ENCODE measurements around the gene SOBP.

SOBP gene

DNA sequence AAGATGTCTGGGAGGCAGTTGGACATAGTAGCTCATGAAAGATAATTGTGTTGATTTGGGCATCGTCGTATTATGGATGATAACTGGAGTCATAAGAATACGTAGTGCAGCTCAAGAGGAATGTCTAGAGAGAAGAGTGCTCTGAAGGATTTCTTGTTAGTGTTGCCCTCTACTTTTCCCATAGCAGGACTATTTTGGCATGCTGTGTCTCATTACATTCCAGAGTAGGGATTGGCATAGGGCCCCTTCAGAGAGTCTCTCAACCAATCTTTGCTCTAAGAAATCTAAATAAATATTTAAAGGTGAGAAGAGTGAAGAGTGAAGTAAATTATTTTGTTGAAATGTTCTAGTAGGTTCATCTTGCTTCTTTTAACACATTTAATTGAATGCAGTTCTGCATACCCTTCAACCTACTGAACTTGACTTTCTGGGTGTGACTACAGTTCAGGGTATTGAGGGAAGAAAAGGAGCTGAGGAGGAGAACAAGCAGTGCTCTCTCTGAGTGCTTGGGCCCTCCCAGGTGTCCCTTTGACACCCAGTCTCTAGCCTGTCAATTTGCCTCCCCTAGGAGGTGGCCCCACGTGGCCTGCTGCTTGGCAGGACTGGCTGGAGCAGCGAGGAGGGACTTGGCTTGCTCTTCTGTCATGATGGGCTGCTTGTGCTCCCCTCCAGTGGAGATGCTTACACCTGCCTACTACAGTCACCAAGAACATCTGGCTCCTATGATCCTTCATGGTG is 33.3 kb downstream of the SOBP start:
- DNase-seq = no peak

DNA sequence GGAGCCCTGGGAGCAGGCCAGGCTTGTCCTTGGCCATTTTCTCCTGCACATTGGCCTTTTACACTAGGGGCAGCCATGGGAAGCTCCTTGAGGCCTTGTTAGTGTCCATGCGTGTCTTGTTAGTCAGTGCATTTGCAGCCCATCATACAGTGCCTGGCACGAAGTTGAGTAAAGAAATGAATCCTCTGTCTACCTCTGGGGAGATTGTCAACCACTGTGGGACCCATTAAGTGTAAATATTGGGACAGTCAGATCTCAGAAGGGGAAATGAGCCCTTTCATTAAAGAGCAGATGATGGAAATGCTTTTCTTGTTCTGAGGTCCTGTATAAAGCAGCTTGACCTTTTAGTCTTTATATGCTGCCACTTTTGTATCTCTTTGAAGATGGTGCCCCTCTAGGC is 33.9 kb downstream of the SOBP start:
- no peak for DNase-seq

DNA sequence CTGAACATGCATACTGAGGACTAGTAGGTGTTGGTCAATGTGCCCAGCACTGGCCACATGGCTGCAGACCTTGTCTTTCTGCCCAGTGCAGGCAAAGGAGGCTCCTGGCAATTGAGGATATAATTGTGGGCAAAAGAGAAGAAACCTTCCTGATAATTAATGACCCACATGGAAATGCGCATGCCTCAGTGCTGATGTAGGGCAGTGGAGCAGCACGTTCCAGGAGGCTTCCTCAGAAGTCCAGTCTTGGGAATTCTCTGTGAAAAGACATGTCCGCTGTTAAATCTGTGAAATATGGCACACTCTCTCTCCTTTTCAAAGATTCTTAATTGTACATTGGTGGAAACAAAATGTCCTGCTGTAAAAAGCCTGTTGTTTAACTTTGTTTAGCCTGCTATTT is 34.7 kb downstream of the SOBP start:
- DNase-seq = no peak

DNA sequence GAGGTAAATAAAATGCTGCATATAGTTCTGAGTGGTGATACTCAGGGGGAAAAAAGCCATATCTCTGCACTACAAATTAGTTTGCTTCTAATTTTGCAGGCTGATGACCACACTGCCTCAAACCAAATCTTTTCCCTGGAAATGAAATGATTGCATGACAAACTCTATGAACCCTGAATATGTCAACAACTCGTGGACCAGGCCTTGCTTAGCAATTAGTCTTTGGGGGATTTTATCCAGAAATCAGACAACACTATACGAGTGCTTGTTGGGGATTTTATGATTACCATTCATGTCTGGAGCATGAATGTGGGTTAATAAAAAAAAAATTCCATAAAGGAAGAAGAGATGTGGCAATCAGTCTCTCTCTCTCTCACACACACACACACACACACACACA is 42.0 kb downstream of the SOBP start:
- DNase-seq = no peak

DNA sequence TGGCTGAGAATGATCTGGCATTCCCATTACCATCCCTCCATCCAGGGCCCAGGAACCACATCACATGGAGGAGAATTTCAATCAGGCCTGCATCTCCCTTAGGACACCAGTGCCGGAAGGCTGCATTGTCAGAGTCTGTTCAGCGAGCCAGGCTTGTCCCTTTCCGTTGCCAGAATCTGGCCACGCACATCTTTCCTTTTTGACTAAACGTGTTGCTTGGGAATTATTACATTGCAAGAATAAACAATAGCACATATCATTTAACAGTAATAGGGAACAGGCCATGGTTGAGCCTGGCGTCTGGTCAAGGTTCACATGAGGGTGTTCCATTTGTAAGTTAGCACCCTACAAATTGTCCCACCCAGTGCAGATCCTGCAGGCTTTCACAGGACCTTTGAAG is 42.8 kb downstream of the SOBP start:
- no peak for DNase-seq

DNA sequence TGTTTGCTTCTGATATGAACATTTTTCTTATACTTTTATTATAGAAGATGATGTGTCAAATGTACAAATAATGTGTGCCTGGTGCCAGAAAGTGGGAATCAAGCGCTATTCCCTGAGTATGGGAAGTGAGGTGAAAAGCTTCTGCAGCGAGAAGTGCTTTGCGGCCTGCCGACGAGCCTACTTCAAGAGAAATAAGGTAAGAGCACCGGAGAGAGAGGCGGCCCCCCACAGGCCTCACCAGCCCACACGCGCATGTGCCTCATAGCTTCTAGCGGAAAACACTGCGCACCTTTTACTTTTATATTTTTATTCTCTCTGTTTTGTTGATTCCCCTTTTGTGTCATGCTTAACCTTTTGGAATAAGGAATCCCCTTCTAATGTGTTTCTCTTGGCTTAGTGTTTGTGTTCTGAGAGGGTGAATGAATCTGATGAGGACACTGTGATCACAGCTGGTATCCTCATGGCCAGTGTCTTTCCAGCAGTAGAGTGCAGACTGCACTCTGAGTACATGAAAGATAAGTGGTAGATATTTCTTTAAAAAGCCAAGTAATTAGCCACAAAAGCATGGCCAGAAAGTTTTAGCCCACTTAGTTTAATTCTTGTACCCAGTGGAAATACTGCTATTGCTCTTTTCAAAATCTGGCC is 43.6 kb downstream of the SOBP start:
- DNase-seq = no peak

DNA sequence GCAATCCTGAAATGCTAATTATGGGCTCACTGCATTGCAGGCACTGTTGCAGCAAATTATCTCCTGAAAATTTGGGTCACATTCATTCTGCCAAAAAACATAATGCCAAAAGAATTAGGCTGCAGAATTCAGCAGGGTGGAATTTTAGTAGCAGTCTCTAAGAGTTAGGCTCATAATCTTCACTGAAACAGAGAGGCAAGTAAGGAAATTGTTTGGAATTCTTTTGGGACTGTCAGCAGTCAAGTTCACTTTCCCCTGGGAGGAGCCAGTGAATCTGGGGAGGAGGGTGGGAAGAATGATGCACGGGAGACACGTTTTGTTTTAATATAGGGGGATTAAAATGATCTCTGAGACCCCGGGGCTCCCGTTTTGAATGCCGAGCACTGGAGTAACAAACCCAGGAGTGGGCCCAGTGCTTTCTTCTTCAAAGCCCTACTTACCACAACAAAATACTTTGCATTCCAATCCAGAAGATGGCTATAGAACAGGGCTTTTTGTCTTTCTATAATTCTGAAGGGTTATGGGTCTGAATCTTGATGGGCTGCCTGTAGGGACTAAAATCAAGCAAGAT is 44.7 kb downstream of the SOBP start:
- no peak for DNase-seq

DNA sequence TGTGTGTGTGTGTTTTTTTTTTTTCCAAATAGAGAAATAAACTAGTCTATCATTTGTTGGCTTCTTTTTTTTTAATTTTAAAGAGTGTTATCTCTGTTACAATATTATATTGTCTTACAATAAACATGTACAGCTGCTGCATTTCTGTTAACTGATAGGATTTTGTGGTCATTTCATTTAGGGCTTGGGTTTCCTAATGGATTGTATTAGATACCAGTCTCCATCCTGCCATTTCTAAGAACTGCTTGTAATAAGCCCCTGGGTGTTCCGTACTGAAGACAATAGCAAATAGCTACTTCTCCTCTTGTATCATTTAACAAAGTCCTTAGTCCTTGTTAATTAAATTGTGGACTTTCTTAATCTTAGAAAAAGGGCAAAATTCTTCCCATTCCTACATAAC is 45.7 kb downstream of the SOBP start:
- no peak for DNase-seq

DNA sequence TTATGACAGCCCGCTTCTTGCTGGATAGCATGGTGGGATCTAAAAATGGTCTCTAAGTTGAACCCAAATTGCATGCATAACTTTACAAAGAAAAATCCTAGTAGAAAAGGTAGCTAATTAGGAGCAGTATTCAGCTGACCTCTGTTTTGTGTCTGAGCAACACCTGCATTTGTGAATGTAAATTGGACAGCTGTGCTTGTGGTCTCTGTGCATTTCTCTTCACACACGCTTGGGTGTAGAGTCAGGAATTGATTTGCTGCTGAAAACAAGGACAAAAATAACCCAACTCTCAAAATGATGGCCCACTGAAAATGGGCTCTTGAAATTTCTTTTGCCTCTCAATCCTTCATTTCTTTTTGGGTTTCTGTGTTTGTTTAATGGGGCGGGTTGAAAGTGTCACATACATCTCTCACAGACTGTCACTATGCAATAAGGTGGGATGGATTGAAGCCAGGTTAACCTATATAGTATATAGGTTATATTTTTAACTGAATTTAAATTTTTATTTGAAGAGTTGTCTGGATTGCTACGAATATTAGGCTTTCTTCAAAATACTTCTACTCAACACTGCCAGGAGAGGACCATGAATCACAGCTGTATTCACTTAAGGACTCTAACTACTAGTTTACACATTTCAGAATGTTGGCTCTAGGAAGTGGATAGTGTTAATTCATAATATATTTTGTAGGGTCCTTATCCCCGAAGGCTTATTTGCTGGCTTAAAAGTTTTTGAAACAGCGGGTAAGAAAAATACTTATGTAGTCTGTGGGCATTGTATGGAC is 46.5 kb downstream of the SOBP start:
- no peak for DNase-seq

DNA sequence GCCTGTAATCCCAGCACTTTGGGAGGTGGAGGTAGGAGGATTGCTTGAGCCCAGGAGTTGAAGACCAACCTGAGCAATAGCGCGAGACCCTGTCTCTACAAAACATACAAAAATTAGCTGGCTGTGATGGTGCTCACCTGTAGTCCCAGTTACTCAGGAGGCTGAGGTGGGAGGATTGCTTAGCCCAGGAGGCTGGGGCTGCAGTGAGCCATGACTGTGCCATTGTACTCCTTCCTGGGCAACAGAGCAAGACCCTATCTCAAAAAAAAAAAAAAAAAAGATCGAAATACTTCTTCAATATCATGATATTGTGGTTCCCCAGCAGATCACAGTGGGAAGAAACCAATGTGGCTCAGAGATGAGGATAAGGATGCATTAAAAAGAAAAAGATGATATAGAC is 47.6 kb downstream of the SOBP start:
- DNase-seq = no peak

DNA sequence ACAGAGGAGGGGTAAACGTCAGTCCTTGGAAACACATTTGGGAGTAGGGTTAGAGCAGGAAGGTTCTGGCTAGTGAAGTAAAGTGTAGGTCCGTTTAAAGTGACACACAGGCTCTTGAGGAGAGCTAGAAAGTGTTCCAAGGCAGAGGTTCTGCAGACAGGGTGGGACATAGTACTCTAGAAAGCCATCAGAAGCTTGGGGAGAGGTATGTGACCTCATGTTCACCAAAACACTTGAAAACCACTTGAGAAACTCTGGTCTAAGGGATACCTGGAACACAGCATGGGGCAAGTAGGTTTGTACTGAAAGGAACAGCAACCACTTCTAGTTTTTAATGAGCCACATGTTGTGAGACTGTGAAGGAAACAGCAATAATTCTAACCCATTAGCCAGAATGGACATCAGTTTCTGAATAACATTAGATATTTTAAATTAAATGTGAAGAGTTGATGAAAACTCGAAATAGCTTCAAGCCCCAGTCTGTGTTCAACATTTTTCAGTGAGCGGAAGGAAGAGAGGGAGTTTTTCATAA is 49.0 kb downstream of the SOBP start:
- no peak for DNase-seq

DNA sequence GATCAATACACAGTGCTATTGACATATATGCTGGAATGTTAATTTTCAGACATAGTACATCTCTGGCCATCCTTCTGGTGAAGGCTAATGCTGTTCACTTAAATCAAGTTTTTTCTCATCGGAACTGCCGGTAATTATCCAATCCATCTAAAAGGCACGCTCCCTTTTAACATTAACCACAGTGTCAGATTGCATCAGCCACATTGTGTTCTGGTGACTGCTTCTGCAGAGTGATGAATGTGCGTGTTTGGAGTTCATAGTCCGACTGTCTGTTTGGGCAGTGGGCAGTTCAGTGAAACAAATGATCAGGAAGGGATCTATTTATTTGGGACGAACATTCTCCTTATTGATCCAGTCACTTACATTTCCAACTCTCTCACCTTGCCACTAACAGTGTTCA is 49.5 kb downstream of the SOBP start:
- DNase-seq = no peak

DNA sequence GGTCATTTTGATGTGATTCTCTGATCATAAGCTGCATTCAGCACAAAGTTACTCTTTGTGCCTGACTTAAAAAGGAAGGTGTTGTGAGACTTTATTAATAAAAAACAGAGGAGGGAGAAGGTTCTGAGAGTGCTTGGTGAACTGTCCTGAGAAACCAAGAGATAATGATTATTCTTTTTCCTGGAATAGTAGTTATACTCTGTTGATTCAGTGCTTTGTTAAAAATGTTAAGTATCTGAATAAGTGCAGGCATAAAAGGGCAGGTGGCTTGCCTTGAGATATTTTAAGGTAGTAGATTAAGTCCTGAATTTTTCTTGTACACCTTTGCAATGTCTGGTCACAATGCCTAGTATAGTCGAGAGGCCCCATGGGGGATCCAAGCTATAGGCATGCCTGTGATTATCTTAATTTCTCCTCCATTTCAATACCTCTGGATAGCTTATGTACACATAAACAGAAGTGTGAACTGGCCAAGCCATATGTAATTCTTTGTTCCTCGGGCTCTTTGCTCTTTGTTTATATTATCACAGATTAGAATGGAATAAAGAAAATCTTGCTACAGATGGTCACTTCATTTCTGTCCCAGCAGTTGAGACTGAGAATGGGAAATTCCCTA is 50.0 kb downstream of the SOBP start:
- no peak for DNase-seq

DNA sequence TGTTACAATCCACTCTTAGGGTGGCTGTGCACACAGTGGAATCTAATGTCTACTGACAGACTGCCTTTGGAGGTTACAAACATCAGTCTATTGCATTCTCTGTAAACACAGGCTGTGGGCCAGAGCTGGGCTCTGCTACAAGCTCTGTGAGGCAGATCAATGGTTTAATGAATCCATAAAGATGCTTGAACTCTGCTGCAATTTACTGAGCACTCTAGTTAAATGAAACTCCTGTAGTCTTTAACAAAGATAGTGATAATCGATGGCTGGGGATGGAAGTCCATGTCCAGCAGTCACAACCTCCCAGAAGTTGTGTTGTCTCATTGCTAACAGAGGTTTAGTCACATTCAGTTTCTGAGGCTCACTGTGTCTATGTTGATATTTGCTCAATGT is 50.5 kb downstream of the SOBP start:
- no peak for DNase-seq

DNA sequence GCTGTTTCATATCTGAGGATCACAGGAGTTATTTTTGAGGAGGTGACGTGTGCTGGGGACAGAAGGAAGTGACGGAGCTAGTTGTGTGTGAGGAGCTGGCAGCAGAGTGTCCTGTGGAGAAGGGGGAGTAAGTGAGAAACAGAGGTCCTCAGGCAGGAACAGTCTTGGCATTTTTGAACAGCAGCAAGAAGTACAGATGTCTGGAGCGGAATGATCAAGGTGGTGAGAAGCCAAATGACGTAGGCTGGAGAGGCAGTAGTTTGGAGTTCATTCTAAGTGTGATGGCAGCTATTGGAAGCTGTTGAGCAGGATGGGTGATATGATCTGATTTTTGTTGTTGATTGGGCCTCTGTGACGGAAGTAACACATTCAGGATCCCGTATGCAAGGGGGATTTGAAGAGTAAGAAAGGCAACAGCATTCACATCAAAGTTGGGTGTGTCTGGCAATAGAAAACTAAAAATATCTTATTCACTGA is 52.3 kb downstream of the SOBP start:
- DNase-seq = no peak

DNA sequence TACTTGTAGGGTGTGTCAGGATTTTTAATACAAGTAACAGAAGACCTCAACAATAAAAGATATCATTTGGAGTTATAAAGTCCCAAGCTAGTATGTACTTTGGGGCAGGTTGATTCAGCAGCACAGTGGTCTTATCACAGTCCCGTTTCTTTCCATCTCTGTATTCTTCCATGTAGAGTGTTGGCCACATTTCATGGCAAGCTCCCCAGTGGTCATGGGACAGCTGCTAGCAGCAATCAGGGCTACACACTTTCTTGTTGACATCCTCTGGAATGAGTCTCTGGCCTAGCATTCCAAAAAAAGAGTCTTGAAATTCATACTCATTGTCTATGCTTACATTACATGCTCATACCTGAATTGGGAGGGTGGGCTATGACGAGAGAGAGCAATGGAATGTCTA is 53.2 kb downstream of the SOBP start:
- no peak for DNase-seq

DNA sequence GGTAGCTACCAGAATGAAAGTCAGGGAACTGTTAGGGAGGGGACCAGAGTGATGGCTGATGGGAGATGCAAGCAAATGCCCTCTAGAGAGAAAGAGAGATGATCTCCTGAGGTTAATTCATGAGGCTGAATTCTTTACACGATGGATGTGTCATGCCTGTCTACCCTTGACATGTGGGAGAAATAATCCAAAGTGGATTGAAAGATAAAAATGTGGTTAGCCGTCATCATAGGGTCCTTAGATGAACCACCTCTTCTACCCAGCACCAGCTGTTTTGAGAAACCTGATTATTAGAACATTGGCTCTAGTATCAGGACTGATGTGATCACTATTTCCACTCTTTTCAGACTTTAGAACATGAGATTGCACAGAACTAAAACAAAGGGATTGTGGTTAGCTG is 53.6 kb downstream of the SOBP start:
- DNase-seq = no peak

DNA sequence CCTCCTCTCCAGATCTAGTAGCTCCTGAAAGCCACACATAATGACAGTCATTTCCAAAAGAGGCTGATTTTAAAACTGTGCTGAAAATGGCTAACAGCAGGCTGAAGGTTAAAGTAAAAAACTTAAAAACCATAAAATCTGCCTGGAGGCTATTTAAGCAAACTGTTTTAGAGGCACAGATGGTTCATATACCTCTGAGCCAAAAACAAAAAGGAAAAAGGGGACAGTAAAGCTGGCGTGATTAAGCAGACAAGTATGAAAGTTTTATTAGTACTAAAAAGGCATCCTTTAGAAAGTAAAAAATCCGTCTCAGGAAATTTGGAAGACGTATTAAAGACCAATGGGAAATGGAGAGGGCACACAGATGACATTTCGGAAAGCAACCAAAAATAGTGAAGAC is 55.8 kb downstream of the SOBP start:
- DNase-seq = no peak

DNA sequence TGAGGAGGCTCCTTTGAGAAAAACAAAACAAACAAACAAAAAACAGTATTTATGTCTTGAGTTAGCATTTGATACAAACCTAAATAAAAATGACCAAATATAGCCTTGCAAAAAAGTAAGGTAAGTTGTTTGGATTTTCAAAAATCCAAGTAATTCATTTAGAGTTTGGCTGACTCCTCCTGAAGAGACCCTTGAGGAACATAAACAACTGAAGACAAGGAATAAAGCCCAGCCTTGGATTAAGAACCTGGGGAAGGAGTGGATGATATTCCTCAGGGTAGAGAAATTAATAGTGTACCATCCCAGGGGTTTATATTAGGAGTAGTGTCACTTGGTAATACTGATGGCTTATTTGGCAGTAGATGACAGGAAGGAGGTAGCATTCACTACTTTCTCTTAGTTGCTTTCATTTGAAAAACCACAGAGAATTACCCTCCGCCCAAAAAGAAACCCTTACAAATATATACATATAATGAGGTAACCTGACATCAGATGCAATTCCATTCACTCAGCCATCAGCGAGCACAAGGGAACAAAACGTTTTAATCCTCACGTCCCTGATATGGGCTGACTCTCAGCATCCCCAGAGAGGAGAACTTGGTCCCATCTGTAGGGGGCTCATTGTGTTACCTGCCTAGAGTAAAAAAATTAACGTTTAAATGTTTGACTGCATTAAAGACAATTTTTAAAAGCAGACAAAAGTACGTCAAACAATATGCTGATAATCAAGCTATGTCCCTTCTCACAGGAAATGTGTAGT is 57.0 kb downstream of the SOBP start:
- no peak for DNase-seq

DNA sequence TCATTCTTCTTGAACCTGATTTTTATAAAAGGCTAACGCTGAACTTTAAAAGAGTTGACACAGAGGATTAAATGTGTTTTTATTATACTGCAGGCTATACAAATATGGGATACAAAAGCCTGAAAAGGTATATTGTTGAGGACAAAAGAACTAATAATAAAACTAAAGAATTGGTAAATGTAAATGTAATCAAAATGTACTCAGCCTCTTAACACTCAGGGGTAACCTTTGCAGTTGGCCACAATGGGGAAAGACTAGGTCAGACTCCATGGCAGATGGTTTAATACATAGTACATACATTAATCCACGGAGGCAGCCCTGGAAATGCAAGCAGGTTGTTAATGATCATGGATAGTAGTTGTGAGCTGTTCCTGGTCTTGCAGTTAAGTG is 57.5 kb downstream of the SOBP start:
- no peak for DNase-seq

DNA sequence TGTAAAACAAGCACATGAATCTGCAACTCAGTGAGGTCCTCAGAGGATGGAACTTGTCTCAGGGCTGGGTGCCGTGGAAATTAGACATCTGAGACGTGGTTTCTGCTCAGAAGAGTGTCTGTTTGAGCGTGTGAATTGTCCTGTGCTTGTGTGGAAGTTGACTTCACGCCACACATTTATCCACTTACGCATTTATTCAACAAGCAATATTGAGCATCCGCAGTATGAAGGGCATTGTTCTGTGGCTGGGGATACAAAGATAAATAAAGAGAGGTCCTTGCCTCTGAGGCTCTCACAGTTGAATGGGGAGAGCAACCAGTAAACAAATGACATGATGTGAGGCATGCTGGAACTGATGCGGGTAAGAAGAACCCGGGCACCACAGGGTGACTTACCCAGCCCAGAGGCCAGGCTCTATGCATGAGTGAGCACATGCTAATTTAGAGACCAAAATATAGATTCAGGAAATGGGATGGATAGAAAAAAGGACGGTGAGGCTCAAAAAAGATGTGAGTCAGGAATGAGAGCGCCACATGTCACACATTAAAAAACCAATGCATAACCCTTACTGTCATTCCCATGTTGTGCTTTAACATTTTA is 60.4 kb downstream of the SOBP start:
- DNase-seq = no peak

DNA sequence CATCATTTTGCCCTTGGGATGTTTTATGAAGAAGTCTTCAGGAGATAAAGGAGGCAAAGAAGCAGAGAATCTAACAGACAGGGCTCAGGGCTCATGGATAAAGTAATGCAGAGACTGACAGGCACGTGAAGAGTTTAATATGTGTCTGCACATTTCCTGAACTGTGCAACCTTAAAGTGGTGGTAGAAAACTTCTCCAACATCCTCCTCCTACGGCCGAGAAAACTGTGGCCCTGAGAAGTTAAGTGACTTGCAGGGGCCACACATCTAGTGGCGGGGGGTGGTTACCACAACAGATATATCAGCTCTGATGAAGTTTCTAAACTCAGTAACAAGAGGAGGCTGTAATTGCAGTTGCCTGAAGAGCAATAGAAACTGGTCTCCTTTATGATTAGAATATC is 61.0 kb downstream of the SOBP start:
- no peak for DNase-seq

Data from HCEC 1CT (cell line).